ENCODE results near the gene NYNRIN.

The NYNRIN gene

GRCh38 chr14:24360281-24360680 is 38.5 kb upstream of the NYNRIN start:
- TF ChIP-seq CTCF (IDR thresholded peaks at IDR 0.05): no peak
- no peak for TF ChIP-seq ZFX (IDR thresholded peaks at IDR 0.05; ENCODE audit: borderline replicate concordance)
- no peak overlapping the region for H3K27ac ChIP-seq

GRCh38 chr14:24361326-24361725 is 37.5 kb upstream of the NYNRIN start:
- no peak for TF ChIP-seq ZFX (IDR thresholded peaks at IDR 0.05; ENCODE audit: borderline replicate concordance)
- no peak for TF ChIP-seq CTCF (IDR thresholded peaks at IDR 0.05)
- H3K27ac ChIP-seq: no peak overlapping the region

- no peak for TF ChIP-seq ZFX (IDR thresholded peaks at IDR 0.05; ENCODE audit: borderline replicate concordance)
- no peak for TF ChIP-seq CTCF (IDR thresholded peaks at IDR 0.05)
- no peak overlapping the region for H3K27ac ChIP-seq
Measured at GRCh38 chr14:24362241-24362960, 36.4 kb upstream of the NYNRIN start.

- no peak for TF ChIP-seq CTCF (IDR thresholded peaks at IDR 0.05)
- no peak for TF ChIP-seq ZFX (IDR thresholded peaks at IDR 0.05; ENCODE audit: borderline replicate concordance)
- no peak overlapping the region for H3K27ac ChIP-seq
Measured at GRCh38 chr14:24363401-24363800, 35.4 kb upstream of the NYNRIN start.

- peak overlapping the region; percentile 97 for H3K27ac ChIP-seq
- no peak for TF ChIP-seq CTCF (IDR thresholded peaks at IDR 0.05)
- no peak for TF ChIP-seq ZFX (IDR thresholded peaks at IDR 0.05; ENCODE audit: borderline replicate concordance)
Measured at GRCh38 chr14:24364841-24365240, 34.0 kb upstream of the NYNRIN start.

- TF ChIP-seq CTCF (IDR thresholded peaks at IDR 0.05): peak; percentile 91
- no peak for TF ChIP-seq ZFX (IDR thresholded peaks at IDR 0.05; ENCODE audit: borderline replicate concordance)
- H3K27ac ChIP-seq: peak overlapping the region; percentile 97
Measured at GRCh38 chr14:24365600-24366412, 33.0 kb upstream of the NYNRIN start.

- H3K27ac ChIP-seq: peak overlapping the region; percentile 97
Measured at GRCh38 chr14:24366413-24366720, 32.4 kb upstream of the NYNRIN start.

More at GRCh38 chr14:24366413-24366720, 32.4 kb upstream of the NYNRIN start:
- no peak for TF ChIP-seq CTCF (IDR thresholded peaks at IDR 0.05)
- TF ChIP-seq ZFX (IDR thresholded peaks at IDR 0.05; ENCODE audit: borderline replicate concordance): no peak
